Renal pelvis (tissue), 4 donors: ENCODE data around the gene HIGD1C. TPM values are rescaled to one million over a fixed set of nuclear protein-coding genes. Genes with fewer than 3 reads are reported as not detected.

ENCODE experiments used
- DNase-seq: peaks from one replicate; pipeline ENCODE4 v3.0.0-alpha.2; 2013
- polyA plus RNA-seq, 3 donors: library from polyadenylated mRNA; unstranded; fragments of 120-200 nt; gene quantifications; one replicate each; pipeline ENCODE4 v1.2.1, GENCODE V29; 2013; ENCODE audit not compliant: insufficient read length in 3 of 3

Gene HIGD1C
- polyA plus RNA-seq, 3 donors: not detected

- no peak for DNase-seq
Observed at GRCh38 chr12:51018956-51019355, 66.6 kb downstream of the HIGD1C start.

GRCh38 chr12:51019927-51020326 lies 67.6 kb downstream of the HIGD1C start:
- no peak for DNase-seq

Other genes with a start within 250 kb of the HIGD1C start
- 10 to 100 TPM; 43.2 to 53.7 (median 46.7) TPM for gene ATF1, start 188.4 kb upstream of the HIGD1C start, polyA plus RNA-seq
- gene TMPRSS12, start 109.6 kb upstream of the HIGD1C start, polyA plus RNA-seq: under 1 TPM; 0.03 to 0.25 (median 0.10) TPM
- 10 to 100 TPM; 43.4 to 75.2 (median 60.4) TPM for gene SLC11A2, start 73.8 kb downstream of the HIGD1C start, polyA plus RNA-seq
- gene LETMD1, start 95.8 kb downstream of the HIGD1C start, polyA plus RNA-seq: 100 to 1,000 TPM in 2 of 3 donors, 10 to 100 TPM in 1; 81.3 to 161 (median 149) TPM
- 10 to 100 TPM; 35.3 to 42.4 (median 41.8) TPM for gene CSRNP2, start 131.1 kb downstream of the HIGD1C start, polyA plus RNA-seq
- 10 to 100 TPM; 50.1 to 55.3 (median 54.7) TPM for gene TFCP2, start 220.6 kb downstream of the HIGD1C start, polyA plus RNA-seq